Liver (tissue), 9 donors: Measurements from ENCODE around the gene CWF19L2. TPM values are rescaled to one million over a fixed set of nuclear protein-coding genes. Genes with fewer than 3 reads are reported as not detected.

Experiments
- DNase-seq: peaks from one replicate; pipeline ENCODE4 v3.0.0-alpha.2; 2017; ENCODE audit warnings: low spot score
- H3K27ac ChIP-seq, 2 donors: one replicate each; pipeline ENCODE4 v1.7.0; 2013; ENCODE audit warnings: inconsistent platforms in 2 of 2, low read length in 2 of 2, control low read depth in 1 of 2, low read depth in 1 of 2, mild to moderate bottlenecking in 1 of 2
- H3K27me3 ChIP-seq, 4 donors: one replicate each; pipeline versions ENCODE4 v1.6.1 to v1.7.0; 2013; ENCODE audit warnings: low read length in 3 of 4, inconsistent platforms in 1 of 4, mild to moderate bottlenecking in 1 of 4, moderate library complexity in 1 of 4; ENCODE audit not compliant: control insufficient read depth in 4 of 4, insufficient read depth in 4 of 4
- H3K36me3 ChIP-seq, 4 donors: one replicate each; pipeline versions ENCODE4 v1.6.1 to v1.7.0; 2013; ENCODE audit warnings: low read length in 3 of 4, mild to moderate bottlenecking in 3 of 4, low read depth in 1 of 4, moderate library complexity in 1 of 4; ENCODE audit not compliant: control insufficient read depth in 4 of 4, insufficient read depth in 3 of 4
- H3K4me1 ChIP-seq, 4 donors: one replicate each; pipeline versions ENCODE4 v1.6.1 to v1.7.0; 2013; ENCODE audit warnings: low read length in 3 of 4, mild to moderate bottlenecking in 3 of 4, moderate library complexity in 1 of 4; ENCODE audit not compliant: control insufficient read depth in 4 of 4, insufficient read depth in 4 of 4
- H3K4me3 ChIP-seq, 3 donors: one replicate each; pipeline versions ENCODE4 v1.6.1 to v1.7.0; 2013; ENCODE audit warnings: low read length in 3 of 3, control low read depth in 1 of 3, low read depth in 1 of 3, mild to moderate bottlenecking in 1 of 3
- H3K9ac ChIP-seq, 2 donors: one replicate each; pipeline ENCODE4 v1.7.0; 2013; ENCODE audit warnings: low read length in 2 of 2, mild to moderate bottlenecking in 2 of 2, moderate library complexity in 2 of 2, control low read depth in 1 of 2, low read depth in 1 of 2
- H3K9me3 ChIP-seq, 4 donors: one replicate each; pipeline versions ENCODE4 v1.6.1 to v1.7.0; 2013; ENCODE audit warnings: low read length in 3 of 4; ENCODE audit not compliant: control insufficient read depth in 4 of 4
- CTCF ChIP-seq: fragments of 150-350 bp; IDR thresholded peaks from 2 replicates; pipeline ENCODE4 v1.5.1; 2017; ENCODE audit warnings: improper control_type of control experiment, low read depth, low read length; ENCODE audit not compliant: missing input control
- EGR1 ChIP-seq, 2 donors: IDR thresholded peaks; 2 replicates each; pipeline ENCODE4 v1.6.1; 2016 to 2018; ENCODE audit warnings: antibody characterized with exemption in 2 of 2, low read depth in 2 of 2
- FOXA1 ChIP-seq: IDR thresholded peaks from 2 replicates; pipeline ENCODE4 v1.6.1; 2016; ENCODE audit warnings: antibody characterized with exemption
- FOXA2 ChIP-seq: IDR thresholded peaks from 2 replicates; pipeline ENCODE4 v1.6.1; 2016; ENCODE audit warnings: antibody characterized with exemption
- GABPA ChIP-seq, 2 donors: IDR thresholded peaks in 1 of 2; conservative IDR thresholded peaks in 1 of 2; 2 replicates each; pipeline ENCODE4 v1.6.1; 2016; ENCODE audit warnings: antibody characterized with exemption in 2 of 2, mild to moderate bottlenecking in 1 of 2, moderate library complexity in 1 of 2
- HNF4A ChIP-seq, 2 donors: conservative IDR thresholded peaks; 2 replicates each; pipeline ENCODE4 v1.6.1; 2016; ENCODE audit warnings: antibody characterized with exemption in 2 of 2, mild to moderate bottlenecking in 2 of 2
- HNF4G ChIP-seq: IDR thresholded peaks from 2 replicates; pipeline ENCODE4 v1.6.1; 2016; ENCODE audit warnings: antibody characterized with exemption
- JUND ChIP-seq, 2 donors: IDR thresholded peaks; 2 replicates each; pipeline ENCODE4 v1.6.1; 2016; ENCODE audit warnings: antibody characterized with exemption in 2 of 2
- NR2F2 ChIP-seq: IDR thresholded peaks from 2 replicates; pipeline ENCODE4 v1.6.1; 2016; ENCODE audit warnings: antibody characterized with exemption
- RAD21 ChIP-seq, 2 donors: IDR thresholded peaks; 2 replicates each; pipeline ENCODE4 v1.6.1; 2016; ENCODE audit warnings: antibody characterized with exemption in 2 of 2, mild to moderate bottlenecking in 2 of 2
- REST ChIP-seq: IDR thresholded peaks from 2 replicates; pipeline ENCODE4 v1.6.1; 2016; ENCODE audit warnings: antibody characterized with exemption, mild to moderate bottlenecking
- RXRA ChIP-seq, 2 donors: IDR thresholded peaks; 2 replicates each; pipeline ENCODE4 v1.6.1; 2017 to 2018; ENCODE audit warnings: antibody characterized with exemption in 2 of 2, mild to moderate bottlenecking in 1 of 2
- SP1 ChIP-seq: IDR thresholded peaks from 2 replicates; pipeline ENCODE4 v1.6.1; 2018; ENCODE audit warnings: antibody characterized with exemption, mild to moderate bottlenecking
- TAF1 ChIP-seq: conservative IDR thresholded peaks from 2 replicates; pipeline ENCODE4 v1.6.1; 2016; ENCODE audit warnings: antibody characterized with exemption, mild to moderate bottlenecking
- YY1 ChIP-seq: IDR thresholded peaks from 2 replicates; pipeline ENCODE4 v1.6.1; 2016; ENCODE audit warnings: antibody characterized with exemption, mild to moderate bottlenecking
- ZBTB33 ChIP-seq: IDR thresholded peaks from 2 replicates; pipeline ENCODE4 v1.6.1; 2016; ENCODE audit warnings: antibody characterized with exemption
- WGBS: extraction: QIAGEN DNeasy Blood & Tissue Kit; methylation state at CpG from one replicate; pipeline ENCODE4 v1.1.7; 2013; 5-methylcytosine and 5-hydroxymethylcytosine counted together
- polyA plus RNA-seq, 2 donors: library from polyadenylated mRNA; stranded (reverse) in 1 of 2; unstranded in 1 of 2; fragments of 200-250 nt in 1 of 2; fragments of >200 nt in 1 of 2; fragmentation: Nextera tagmentation in 1 of 2; extraction: Ambion mirVana in 1 of 2; gene quantifications; one replicate each; pipeline versions ENCODE4 v1.2.1 to v1.2.3, GENCODE V29; 2013 to 2015
- total RNA-seq, 2 donors: library from RNA; depleted of rRNA; stranded (reverse); fragments of >200 nt; gene quantifications; one replicate each; pipeline ENCODE4 v1.2.3, GENCODE V29; 2014
- TF ChIP-seq, protein P1 (sequence below): IDR thresholded peaks from 2 replicates; pipeline ENCODE4 v1.6.1; 2016; ENCODE audit warnings: antibody characterized with exemption
- TF ChIP-seq, protein P2 (sequence below): IDR thresholded peaks from 2 replicates; pipeline ENCODE4 v1.6.1; 2016; ENCODE audit warnings: antibody characterized with exemption
- donor health status: healthy.
- donor health status: healthy.
- donor health status: healthy.
- donor health status: healthy.
- donor health status: healthy.

The CWF19L2 gene
- total and polyA plus RNA-seq, 4 donors = 2.0 to 10.7 (median 5.8) TPM

DNA sequence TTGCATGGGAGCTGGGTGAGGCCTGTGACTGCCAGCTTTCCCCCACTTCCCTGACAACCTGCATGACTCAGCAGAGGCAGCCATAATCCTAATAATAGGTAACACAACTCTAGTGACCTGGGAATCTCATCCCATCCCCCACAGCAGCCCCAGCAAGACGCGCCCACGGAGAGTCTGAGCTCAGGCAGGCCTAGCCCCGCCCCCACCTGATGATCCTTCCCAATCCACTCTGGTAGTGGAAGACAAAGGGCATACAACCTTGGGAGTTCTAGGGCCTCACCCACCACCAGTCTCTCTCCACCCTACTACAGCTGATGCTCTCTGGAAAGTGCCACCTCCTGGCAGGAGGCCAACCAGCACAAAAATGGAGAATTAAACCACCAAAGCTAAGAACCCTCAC, 60.3 kb downstream of the CWF19L2 start:
- peaks cover 0 to 8% (median 1%) of the 10 kb centered on the region in 4 donors for H3K36me3 ChIP-seq
- H3K9me3 ChIP-seq = no peaks in the 10 kb centered on the region
- no peak overlapping the region for H3K9ac ChIP-seq
- no peak for TF ChIP-seq NR2F2
- TF ChIP-seq TAF1 = no peak
- no peak for TF ChIP-seq EGR1 (IDR thresholded peaks at IDR 0.05; ENCODE audit: low read depth in 2 of 2)
- TF ChIP-seq SP1 = no peak
- no peak for TF ChIP-seq FOXA2
- no peak for TF ChIP-seq ZBTB33
- TF ChIP-seq GABPA (IDR thresholded peaks at IDR 0.05 in 1 of 2, conservative IDR thresholded peaks at IDR 0.05 in 1 of 2) = no peak
- TF ChIP-seq, protein P1, sequence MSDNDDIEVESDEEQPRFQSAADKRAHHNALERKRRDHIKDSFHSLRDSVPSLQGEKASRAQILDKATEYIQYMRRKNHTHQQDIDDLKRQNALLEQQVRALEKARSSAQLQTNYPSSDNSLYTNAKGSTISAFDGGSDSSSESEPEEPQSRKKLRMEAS = no peak
- TF ChIP-seq, protein P2, sequence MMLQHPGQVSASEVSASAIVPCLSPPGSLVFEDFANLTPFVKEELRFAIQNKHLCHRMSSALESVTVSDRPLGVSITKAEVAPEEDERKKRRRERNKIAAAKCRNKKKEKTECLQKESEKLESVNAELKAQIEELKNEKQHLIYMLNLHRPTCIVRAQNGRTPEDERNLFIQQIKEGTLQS = no peak
- TF ChIP-seq JUND (IDR thresholded peaks at IDR 0.05) = no peak
- no peak for TF ChIP-seq HNF4A (conservative IDR thresholded peaks at IDR 0.05)
- no peak for TF ChIP-seq YY1
- TF ChIP-seq CTCF = no peak
- no peak for TF ChIP-seq RXRA (IDR thresholded peaks at IDR 0.05)
- TF ChIP-seq REST = no peak
- no peak for TF ChIP-seq FOXA1
- no peak for TF ChIP-seq RAD21 (IDR thresholded peaks at IDR 0.05)
- no peak for TF ChIP-seq HNF4G
- H3K27me3 ChIP-seq = no peaks in the 10 kb centered on the region
- WGBS = 95% methylated on average over 4 of the region's 4 CpGs
- no peaks in the 10 kb centered on the region for H3K4me1 ChIP-seq
- H3K4me3 ChIP-seq = no peak overlapping the region
- H3K27ac ChIP-seq = no peak overlapping the region
- DNase-seq = no peak

DNA sequence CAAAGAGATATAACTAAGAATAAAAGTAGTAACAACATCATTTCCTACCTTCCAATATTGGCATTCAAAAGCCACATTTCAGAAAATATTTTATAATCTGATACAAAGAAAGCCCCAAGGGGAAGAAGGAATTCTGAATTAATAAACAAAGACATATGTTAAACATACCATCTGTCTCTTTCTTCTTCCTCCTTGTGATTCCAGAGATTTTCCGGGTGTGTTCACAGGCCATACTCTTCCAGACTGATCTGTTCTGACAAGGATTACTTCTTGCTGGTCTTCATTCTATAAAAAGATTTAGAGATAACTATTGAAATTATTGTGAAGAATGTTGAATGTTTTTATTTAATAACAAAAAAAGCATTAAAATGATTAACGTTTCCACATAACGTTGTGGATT, 65.0 kb downstream of the CWF19L2 start:
- Histone ChIP-seq H3K27ac (no peak overlapping the region), H3K4me1 (no peaks in the 10 kb centered on the region), H3K9ac (no peak overlapping the region), H3K9me3 (no peaks in the 10 kb centered on the region), H3K4me3 (no peak overlapping the region), H3K27me3 (no peaks in the 10 kb centered on the region), H3K36me3 (peaks cover 0 to 33% (median 17%) of the 10 kb centered on the region in 4 donors)
- WGBS = 97% methylated on average over 3 of the region's 3 CpGs
- no peak for DNase-seq
- no peak for TF ChIP-seq NR2F2
- TF ChIP-seq TAF1 = no peak
- TF ChIP-seq CTCF = no peak
- TF ChIP-seq HNF4G = no peak
- no peak for TF ChIP-seq YY1
- no peak for TF ChIP-seq REST
- no peak for TF ChIP-seq FOXA2
- TF ChIP-seq FOXA1 = no peak
- TF ChIP-seq RXRA (IDR thresholded peaks at IDR 0.05) = no peak
- TF ChIP-seq, protein P1 = no peak
- TF ChIP-seq SP1 = no peak
- TF ChIP-seq JUND (IDR thresholded peaks at IDR 0.05) = no peak
- TF ChIP-seq EGR1 (IDR thresholded peaks at IDR 0.05; ENCODE audit: low read depth in 2 of 2) = no peak
